ENCODE measurements around the gene SPRR2G. TPM values are rescaled to one million over a fixed set of nuclear protein-coding genes. Genes with fewer than 3 reads are reported as not detected.
"Not testable (repeated sequence)": the region's sequence is repeated elsewhere in the genome, so short reads cannot be mapped to it uniquely, and the experiment has no call there.

The SPRR2G gene
- total RNA-seq, 1 donor from 2014 or later = not detected

DNA sequence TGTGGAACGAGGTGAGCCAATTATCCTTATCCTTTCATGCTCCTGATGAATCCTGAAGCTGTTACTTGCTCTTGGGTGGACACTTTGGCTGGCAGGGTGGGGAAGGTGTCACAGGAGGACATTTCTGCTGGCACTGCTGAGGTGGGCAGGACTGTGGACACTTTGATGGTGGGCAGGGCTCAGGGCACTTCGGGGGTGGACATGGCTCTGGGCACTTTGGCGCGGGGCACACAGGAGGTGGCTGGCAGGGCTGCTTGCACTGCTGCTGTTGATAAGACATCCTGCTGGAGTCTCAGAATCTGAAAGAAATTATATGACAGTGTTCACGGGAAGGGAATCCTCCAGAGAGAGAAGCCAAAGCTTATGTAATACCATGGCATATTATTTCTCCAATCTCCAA, 38.2 kb downstream of the SPRR2G start:
- not testable (repeated sequence) for DNase-seq

DNA sequence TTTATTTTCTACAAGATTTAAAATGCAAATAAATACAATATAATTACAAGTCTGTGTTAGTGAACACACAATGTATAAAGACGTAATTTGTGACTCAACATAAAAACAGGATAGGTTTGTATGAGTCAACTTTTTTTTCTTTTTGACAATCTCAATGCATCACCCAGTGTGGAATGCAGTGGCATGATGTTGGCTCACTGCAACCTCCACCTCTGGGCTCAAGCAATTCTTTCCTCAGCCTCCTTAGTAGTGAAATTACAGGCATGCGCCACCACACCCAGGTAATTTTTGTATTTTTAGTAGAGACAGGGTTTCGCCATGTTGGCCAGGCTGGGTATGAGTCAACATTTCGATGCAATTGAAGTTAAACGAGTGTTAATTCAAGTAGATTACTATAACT, 50.4 kb downstream of the SPRR2G start:
- no peak for DNase-seq

Other genes starting within 250 kb of the SPRR2G start
- not detected in 2 replicates for gene IVL, start 242.3 kb downstream of the SPRR2G start, total RNA-seq
- gene SPRR5, start 203.7 kb downstream of the SPRR2G start, total RNA-seq = not detected in 2 replicates
- gene SPRR4, start 180.2 kb downstream of the SPRR2G start, total RNA-seq = not detected in 2 replicates
- gene SPRR1A, start 166.8 kb downstream of the SPRR2G start, total RNA-seq = not detected in 2 replicates
- gene SPRR3, start 149.1 kb downstream of the SPRR2G start, total RNA-seq = not detected in 2 replicates
- gene SPRR1B, start 119.7 kb downstream of the SPRR2G start, total RNA-seq = not detected in 2 replicates
- not detected in 2 replicates for gene SPRR2D, start 109.8 kb downstream of the SPRR2G start, total RNA-seq
- not detected in 2 replicates for gene SPRR2A, start 93.4 kb downstream of the SPRR2G start, total RNA-seq
- gene SPRR2B, start 79.3 kb downstream of the SPRR2G start, total RNA-seq = not detected in 2 replicates
- not detected in 2 replicates for gene SPRR2E, start 56.4 kb downstream of the SPRR2G start, total RNA-seq
- not detected in 2 replicates for gene SPRR2F, start 37.4 kb downstream of the SPRR2G start, total RNA-seq
- gene LELP1, start 52.5 kb upstream of the SPRR2G start, total RNA-seq = not detected in 2 replicates
- gene PRR9, start 66.7 kb upstream of the SPRR2G start, total RNA-seq = not detected in 2 replicates
- gene LORICRIN, start 108.8 kb upstream of the SPRR2G start, total RNA-seq = not detected in 2 replicates
- gene PGLYRP3, start 162.1 kb upstream of the SPRR2G start, total RNA-seq = not detected in 2 replicates
- not detected in 2 replicates for gene PGLYRP4, start 198.0 kb upstream of the SPRR2G start, total RNA-seq
- gene S100A9, start 207.0 kb upstream of the SPRR2G start, total RNA-seq = 0.19 and 0.51 TPM in 2 replicates
- not detected in 2 replicates for gene S100A12, start 224.7 kb upstream of the SPRR2G start, total RNA-seq
- gene S100A8, start 240.2 kb upstream of the SPRR2G start, total RNA-seq = not detected in 2 replicates

Data from dermis blood vessel endothelial cell (primary cell).